Tibial nerve (tissue), 4 donors: ENCODE results near the gene PLA2G12A. TPM values are rescaled to one million over a fixed set of nuclear protein-coding genes. Genes with fewer than 3 reads are reported as not detected.
"Not testable (repeated sequence)": the region's sequence is repeated elsewhere in the genome, so short reads cannot be mapped to it uniquely, and the experiment has no call there.

Source experiments
- DNase-seq, 2 donors: peaks; one replicate each; pipeline ENCODE4 v3.0.0-alpha.2; 2019; ENCODE audit warnings: low spot score in 2 of 2
- H3K27ac ChIP-seq, 4 donors: fragments of 200-600 bp; sonication (generic) in 3 of 4; one replicate each; pipeline ENCODE4 v1.5.1; 2017 to 2019; ENCODE audit warnings: mild to moderate bottlenecking in 1 of 4
- H3K27me3 ChIP-seq, 2 donors: fragments of 200-600 bp; sonication (generic) in 1 of 2; one replicate each; pipeline versions ENCODE4 v1.5.1 to v1.6.0; 2017 to 2019
- H3K36me3 ChIP-seq, 3 donors: fragments of 200-600 bp; sonication (generic); one replicate each; pipeline ENCODE4 v1.5.1; 2018 to 2019
- H3K4me1 ChIP-seq, 4 donors: fragments of 200-600 bp; sonication (generic) in 3 of 4; one replicate each; pipeline ENCODE4 v1.5.1; 2017 to 2019
- H3K4me3 ChIP-seq, 4 donors: fragments of 200-600 bp; sonication (generic) in 3 of 4; one replicate each; pipeline ENCODE4 v1.5.1; 2017 to 2019; ENCODE audit warnings: mild to moderate bottlenecking in 1 of 4, moderate library complexity in 1 of 4
- H3K9me3 ChIP-seq, 4 donors: fragments of 200-600 bp; sonication (generic) in 3 of 4; one replicate each; pipeline ENCODE4 v1.5.1; 2017 to 2019
- CTCF ChIP-seq, 5 experiments: fragments of 200-600 bp in 3 of 5; fragments of 450-650 bp in 2 of 5; sonication (generic) in 3 of 5; IDR thresholded peaks; one replicate each; pipeline ENCODE4 v1.5.1; 2016 to 2019; ENCODE audit warnings: antibody characterized with exemption in 5 of 5, mild to moderate bottlenecking in 3 of 5, moderate library complexity in 2 of 5
- EP300 ChIP-seq, 2 donors: sonication (generic); formaldehyde crosslinking; IDR thresholded peaks; one replicate each; pipeline ENCODE4 v1.6.1; 2017; ENCODE audit warnings: antibody characterized with exemption in 2 of 2, mild to moderate bottlenecking in 1 of 2
- POLR2A ChIP-seq, 2 donors: fragments of 450-650 bp; IDR thresholded peaks; one replicate each; pipeline ENCODE4 v1.6.1; 2017; ENCODE audit warnings: antibody characterized with exemption in 2 of 2, mild to moderate bottlenecking in 2 of 2, moderate library complexity in 2 of 2
- WGBS, 2 donors: methylation state at CpG; one replicate each; pipeline ENCODE4 v1.1.5; 2018; 5-methylcytosine and 5-hydroxymethylcytosine counted together
- total RNA-seq, 4 donors: library from RNA; depleted of rRNA; stranded (reverse); fragments of >200 nt; gene quantifications; one replicate each; pipeline ENCODE4 v1.1.0, GENCODE V29; 2016

Gene PLA2G12A
- total RNA-seq, 4 donors from 2014 or later, result 17.8 to 27.0 (median 22.4) TPM

- TF ChIP-seq EP300 (IDR thresholded peaks at IDR 0.05) (no peak), POLR2A (IDR thresholded peaks at IDR 0.05) (no peak), CTCF (IDR thresholded peaks at IDR 0.05) (no peak)
- Histone ChIP-seq H3K4me1 (no peaks in the 10 kb centered on the region), H3K9me3 (no peaks in the 10 kb centered on the region), H3K27ac (no peak overlapping the region), H3K4me3 (no peak overlapping the region), H3K36me3 (peaks cover 0 to 91% (median 0%) of the 10 kb centered on the region in 3 donors), H3K27me3 (no peaks in the 10 kb centered on the region)
- no peak for DNase-seq
- 89 to 98% methylated on average over 1 of the region's 1 CpG for WGBS, 2 donors
These were observed 38.4 kb downstream of the PLA2G12A start for GRCh38 chr4:109691411-109691920.

- no peaks in the 10 kb centered on the region for H3K4me1 ChIP-seq
- no peak for DNase-seq
- no peaks in the 10 kb centered on the region for H3K27me3 ChIP-seq
- no peak overlapping the region for H3K4me3 ChIP-seq
- whole genome bisulfite sequencing, 2 donors, result 89 to 94% methylated on average over 6 of the region's 6 CpGs
- H3K9me3 ChIP-seq, result no peaks in the 10 kb centered on the region
- TF ChIP-seq EP300 (IDR thresholded peaks at IDR 0.05), result no peak
- no peak for TF ChIP-seq CTCF (IDR thresholded peaks at IDR 0.05)
- no peak for TF ChIP-seq POLR2A (IDR thresholded peaks at IDR 0.05)
- H3K36me3 ChIP-seq, result peaks cover 0 to 91% (median 0%) of the 10 kb centered on the region in 3 donors
- H3K27ac ChIP-seq, result no peak overlapping the region
These were observed 39.0 kb downstream of the PLA2G12A start for GRCh38 chr4:109690690-109691410.

DNA sequence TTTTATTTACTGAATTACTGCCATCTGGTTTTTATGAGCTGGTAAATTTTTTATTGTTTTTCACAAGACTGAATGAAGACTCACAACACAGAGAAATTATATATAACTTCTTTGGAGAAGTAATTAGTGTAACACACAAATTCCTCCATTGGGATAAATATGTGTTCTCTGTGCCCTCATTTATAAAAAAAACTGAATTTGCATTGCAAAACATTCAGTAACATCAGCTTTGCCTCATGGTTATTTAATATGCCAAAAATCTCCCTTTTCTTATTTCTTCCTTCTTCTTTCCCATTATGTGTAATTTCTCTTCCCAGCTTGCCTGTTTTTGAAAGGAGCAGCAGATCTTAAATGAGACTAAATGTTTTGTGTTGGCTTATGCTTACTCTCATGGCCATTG, 45.1 kb downstream of the PLA2G12A start:
- Histone ChIP-seq H3K27me3 (no peaks in the 10 kb centered on the region), H3K36me3 (peaks cover 0 to 58% (median 0%) of the 10 kb centered on the region in 3 donors), H3K27ac (no peak overlapping the region), H3K4me3 (no peak overlapping the region), H3K9me3 (no peaks in the 10 kb centered on the region), H3K4me1 (no peaks in the 10 kb centered on the region)
- TF ChIP-seq CTCF (IDR thresholded peaks at IDR 0.05) (no peak), POLR2A (IDR thresholded peaks at IDR 0.05) (no peak)
- DNase-seq, result no peak

DNA sequence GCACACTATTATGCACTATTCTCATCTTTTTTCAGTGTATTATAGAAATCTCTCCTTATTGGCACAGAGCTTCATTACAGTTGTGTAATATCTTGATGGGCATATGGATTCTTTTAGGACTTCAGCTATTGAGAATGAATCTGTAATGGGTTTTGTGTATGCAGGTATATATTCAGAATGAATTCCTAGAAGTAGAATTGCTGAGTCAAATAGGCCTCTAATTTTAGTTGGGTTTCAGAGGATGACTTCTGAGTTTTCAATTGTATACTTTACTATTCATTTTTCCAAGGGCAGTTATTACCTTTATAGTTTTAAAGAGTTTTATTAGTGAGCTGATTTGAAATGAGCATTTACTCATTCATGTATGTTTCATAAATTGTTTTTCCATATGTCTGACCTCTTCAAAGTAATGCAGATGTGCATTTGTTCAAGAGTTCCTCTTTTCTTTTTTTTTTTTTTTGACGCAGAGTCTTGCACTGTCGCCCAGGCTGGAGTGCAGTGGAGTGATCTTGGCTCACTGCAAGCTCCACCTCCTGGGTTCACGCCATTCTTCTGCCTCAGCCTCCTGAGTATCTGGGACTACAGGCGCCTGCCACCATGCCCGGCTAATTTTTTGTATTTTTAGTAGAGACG, 46.1 kb downstream of the PLA2G12A start:
- Histone ChIP-seq H3K27ac (no peak overlapping the region), H3K27me3 (no peaks in the 10 kb centered on the region), H3K4me3 (no peak overlapping the region), H3K9me3 (peaks cover 0 to 2% (median 0%) of the 10 kb centered on the region in 4 donors), H3K4me1 (no peaks in the 10 kb centered on the region), H3K36me3 (peaks cover 0 to 53% (median 0%) of the 10 kb centered on the region in 3 donors)
- DNase-seq, result no peak
- 83 to 90% methylated on average over 6 of the region's 6 CpGs for WGBS, 2 donors
- TF ChIP-seq POLR2A (IDR thresholded peaks at IDR 0.05), result no peak
- TF ChIP-seq CTCF (IDR thresholded peaks at IDR 0.05), result no peak
- no peak for TF ChIP-seq EP300 (IDR thresholded peaks at IDR 0.05)

GRCh38 chr4:109682875-109683274, 47.0 kb downstream of the PLA2G12A start:
- no peak for DNase-seq
- no peak for TF ChIP-seq EP300 (IDR thresholded peaks at IDR 0.05)
- no peak for TF ChIP-seq CTCF (IDR thresholded peaks at IDR 0.05)
- TF ChIP-seq POLR2A (IDR thresholded peaks at IDR 0.05), result no peak
- Histone ChIP-seq H3K9me3 (peaks cover 0 to 5% (median 0%) of the 10 kb centered on the region in 4 donors), H3K4me1 (no peaks in the 10 kb centered on the region), H3K4me3 (no peak overlapping the region), H3K27ac (no peak overlapping the region), H3K36me3 (peaks cover 0 to 52% (median 0%) of the 10 kb centered on the region in 3 donors), H3K27me3 (no peaks in the 10 kb centered on the region)
- WGBS, 2 donors, result 95 to 96% methylated on average over 2 of the region's 2 CpGs

GRCh38 chr4:109678925-109679324, 50.9 kb downstream of the PLA2G12A start:
- H3K4me1 ChIP-seq, H3K27ac ChIP-seq, H3K27me3 ChIP-seq, H3K4me3 ChIP-seq, H3K9me3 ChIP-seq, DNase-seq: not testable (repeated sequence)
- 95 to 100% methylated on average over 6 to 9 of the region's 14 CpGs for WGBS, 2 donors
- H3K36me3 ChIP-seq, result peaks cover 0 to 16% (median 0%) of the 10 kb centered on the region in 3 donors

DNA sequence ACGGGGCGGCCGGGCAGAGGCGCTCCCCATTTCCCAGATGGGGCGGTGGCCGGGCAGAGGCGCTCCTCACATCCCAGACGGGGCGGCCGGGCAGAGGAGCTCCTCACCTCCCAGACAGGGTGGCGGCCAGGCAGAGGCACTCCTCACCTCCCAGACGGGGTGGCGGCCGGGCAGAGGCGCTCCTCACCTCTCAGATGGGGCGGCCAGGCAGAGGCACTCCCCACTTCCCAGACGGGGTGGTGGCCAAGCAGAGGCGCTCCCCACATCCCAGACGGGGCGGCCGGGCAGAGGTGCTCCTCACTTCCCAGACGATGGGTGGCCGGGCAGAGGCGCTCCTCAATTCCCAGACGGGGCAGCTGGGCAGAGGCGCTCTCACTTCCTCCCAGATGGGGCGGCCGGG, 51.4 kb downstream of the PLA2G12A start:
- not testable (repeated sequence) for H3K4me1 ChIP-seq, H3K4me3 ChIP-seq, DNase-seq, H3K27ac ChIP-seq, H3K9me3 ChIP-seq, H3K27me3 ChIP-seq
- 97% methylated on average over 18 to 23 of the region's 28 CpGs for WGBS, 2 donors
- peaks cover 0 to 16% (median 0%) of the 10 kb centered on the region in 3 donors for H3K36me3 ChIP-seq
